ENCODE results near the gene FBXW4.
"Not testable (repeated sequence)": the region's sequence is repeated elsewhere in the genome, so short reads cannot be mapped to it uniquely, and the experiment has no call there.

FBXW4 gene

GRCh38 chr10:101653536-101653935, 41.4 kb downstream of the FBXW4 start:
- DNase-seq (ENCODE audit: low spot score) = no peak

- DNase-seq (ENCODE audit: low spot score) = no peak
Measured at GRCh38 chr10:101651336-101651735, 43.6 kb downstream of the FBXW4 start.

DNA sequence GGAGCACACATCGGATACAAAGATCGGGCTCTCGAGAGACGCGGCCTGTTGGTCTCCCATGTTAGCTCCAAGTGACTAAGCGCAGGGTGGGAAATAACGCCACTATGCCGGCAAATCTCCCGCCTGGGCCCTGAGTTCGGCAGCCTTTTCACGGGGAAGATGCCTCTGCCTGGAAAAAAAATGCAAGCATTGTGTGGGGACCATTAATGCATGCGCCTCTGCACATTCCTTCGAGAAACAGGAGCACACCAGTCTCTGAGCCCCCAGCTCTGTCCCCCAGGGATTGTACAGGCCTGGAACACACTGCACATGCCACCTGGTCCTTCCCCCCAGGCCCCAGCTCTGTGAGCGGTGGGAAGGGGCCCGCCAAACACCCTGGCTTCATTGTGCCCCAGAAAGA, 44.1 kb downstream of the FBXW4 start:
- DNase-seq (ENCODE audit: low spot score) = no peak

DNA sequence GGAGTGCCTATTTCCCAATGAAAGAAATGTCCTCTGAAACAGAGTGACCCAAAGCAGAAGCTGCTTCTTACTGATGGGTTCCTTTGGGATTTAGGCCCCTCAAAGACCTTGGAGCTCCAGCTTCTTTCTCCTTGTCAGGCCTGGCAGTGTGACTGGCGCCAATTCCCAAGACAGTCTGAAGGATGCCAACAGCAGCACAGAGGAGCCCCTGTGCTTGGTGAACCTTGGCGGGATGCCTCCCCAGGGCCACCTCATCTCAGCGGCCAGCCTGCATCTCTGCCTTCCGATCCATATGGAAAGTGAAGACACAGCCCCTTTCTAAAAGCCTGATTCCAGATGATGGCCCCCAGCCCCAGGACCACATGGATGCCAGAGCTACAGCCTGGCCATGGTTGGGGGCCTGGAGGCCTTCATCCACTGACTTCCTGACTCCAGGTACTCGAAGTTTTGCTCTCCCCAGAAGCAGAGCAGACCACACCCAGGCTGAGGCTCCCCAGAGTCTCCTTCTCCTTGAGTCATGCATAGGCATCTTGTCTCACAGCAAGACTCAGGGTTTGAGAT, 45.4 kb downstream of the FBXW4 start:
- no peak for DNase-seq (ENCODE audit: low spot score)

DNA sequence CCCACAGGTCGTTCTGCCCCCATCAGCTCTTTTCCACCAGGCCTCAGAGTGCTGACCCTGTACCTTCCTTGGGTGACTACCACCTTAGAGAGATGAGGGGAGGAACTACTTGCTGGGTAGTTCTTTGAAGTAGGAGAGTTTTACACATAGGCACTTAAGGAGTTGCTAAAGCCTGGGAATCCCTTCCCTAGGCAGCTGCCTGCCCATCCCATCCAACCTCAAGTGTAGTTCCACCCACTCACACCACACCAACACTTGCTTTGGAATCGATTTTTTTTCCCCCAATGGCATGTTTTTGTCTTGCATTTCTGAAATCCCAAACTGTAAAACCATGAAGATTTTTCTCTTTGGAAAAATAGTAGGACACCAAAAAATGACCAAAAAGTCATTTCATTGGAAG, 47.7 kb downstream of the FBXW4 start:
- DNase-seq (ENCODE audit: low spot score) = no peak

- DNase-seq (ENCODE audit: low spot score) = no peak
Measured at GRCh38 chr10:101646364-101646763, 48.6 kb downstream of the FBXW4 start.

GRCh38 chr10:101645659-101646058, 49.3 kb downstream of the FBXW4 start:
- no peak for DNase-seq (ENCODE audit: low spot score)

GRCh38 chr10:101644002-101644401, 51.0 kb downstream of the FBXW4 start:
- DNase-seq (ENCODE audit: low spot score) = no peak

GRCh38 chr10:101643546-101643945, 51.4 kb downstream of the FBXW4 start:
- DNase-seq (ENCODE audit: low spot score) = no peak

DNA sequence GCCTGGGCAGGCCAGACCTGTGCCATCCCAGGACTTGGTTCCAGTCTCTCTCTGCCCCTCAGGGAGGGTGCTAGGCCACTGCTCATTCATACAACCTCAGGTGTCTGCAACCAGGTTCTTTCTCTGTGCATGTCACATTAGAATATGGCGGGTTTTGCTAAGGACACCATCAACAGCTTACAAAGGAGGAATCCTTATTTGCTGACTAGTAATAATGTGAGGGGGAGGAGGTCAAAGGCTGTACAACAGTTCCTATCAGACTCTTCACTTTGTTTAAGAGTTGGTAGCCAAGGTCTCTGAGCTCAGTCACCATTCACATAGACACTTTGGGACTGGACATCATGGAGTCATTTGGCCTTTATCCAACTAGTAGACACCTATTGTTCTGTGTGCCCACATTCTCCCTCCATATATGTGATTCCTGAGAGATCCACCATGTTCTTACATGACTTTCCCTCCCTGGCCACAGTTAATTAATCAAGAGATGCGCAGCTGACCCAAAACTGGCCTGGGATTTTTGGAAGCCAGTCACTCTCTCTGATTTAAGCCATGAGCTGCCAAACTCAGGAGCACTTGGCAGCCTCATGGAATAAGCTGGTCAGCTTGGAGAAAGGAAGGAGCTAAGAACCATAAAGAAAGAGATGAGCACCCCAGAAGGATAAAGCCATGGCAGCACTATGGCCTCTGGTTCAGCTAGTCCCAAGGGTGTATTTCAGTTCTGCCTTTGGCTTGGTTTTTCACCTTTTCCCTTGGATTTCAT, 55.6 kb downstream of the FBXW4 start:
- DNase-seq (ENCODE audit: low spot score) = no peak

DNA sequence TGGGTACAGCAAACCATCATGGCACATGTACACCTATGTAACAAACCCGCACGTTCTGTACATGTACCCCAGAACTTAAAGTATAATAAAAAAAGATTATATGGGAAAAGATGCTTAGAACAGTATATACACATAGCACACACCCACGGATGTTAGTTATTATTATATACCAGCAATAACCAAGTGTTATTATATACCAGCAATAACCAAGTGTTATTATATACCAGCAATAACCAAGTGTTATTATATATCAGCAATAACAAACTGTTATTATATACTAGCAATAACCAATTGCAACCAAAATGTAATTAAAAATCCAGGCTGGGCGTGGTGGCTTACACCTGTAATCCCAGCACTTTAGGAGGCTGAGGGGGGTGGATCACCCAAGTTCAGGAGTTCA, 61.5 kb downstream of the FBXW4 start:
- DNase-seq (ENCODE audit: low spot score) = not testable (repeated sequence)

DNA sequence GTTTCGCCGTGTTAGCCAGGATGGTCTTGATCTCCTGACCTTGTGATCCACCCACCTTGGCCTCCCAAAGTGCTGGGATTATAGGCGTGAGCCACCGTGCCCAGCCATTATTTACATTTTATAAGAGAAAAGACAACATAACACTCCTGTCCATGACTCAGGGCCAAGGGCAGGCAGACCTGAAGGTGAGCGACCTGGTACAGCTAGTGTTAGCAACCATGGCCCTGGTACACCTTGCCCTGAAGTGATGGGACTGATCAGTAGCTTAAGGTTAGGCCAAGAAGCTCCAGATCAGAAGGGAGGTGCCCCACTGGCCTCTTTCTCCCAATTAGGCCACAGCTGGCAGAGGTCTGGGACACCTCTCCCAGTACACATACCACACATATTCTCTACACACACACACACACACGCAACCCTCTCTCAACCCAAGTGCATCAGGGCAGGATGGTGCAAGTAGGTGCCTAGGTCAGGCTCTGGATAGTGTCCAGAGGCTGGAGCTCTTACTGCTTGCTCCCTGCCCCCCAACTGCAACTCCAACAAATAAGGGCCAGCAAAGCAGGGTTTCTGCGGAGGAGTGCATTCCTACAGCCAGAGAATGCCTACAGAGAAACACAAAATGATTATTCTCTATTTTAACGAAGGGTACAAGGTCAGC, 63.0 kb downstream of the FBXW4 start:
- no peak for DNase-seq (ENCODE audit: low spot score)

GRCh38 chr10:101630633-101630920, 64.4 kb downstream of the FBXW4 start:
- no peak for DNase-seq (ENCODE audit: low spot score)

GRCh38 chr10:101629837-101630632, 64.9 kb downstream of the FBXW4 start:
- no peak for DNase-seq (ENCODE audit: low spot score)

DNA sequence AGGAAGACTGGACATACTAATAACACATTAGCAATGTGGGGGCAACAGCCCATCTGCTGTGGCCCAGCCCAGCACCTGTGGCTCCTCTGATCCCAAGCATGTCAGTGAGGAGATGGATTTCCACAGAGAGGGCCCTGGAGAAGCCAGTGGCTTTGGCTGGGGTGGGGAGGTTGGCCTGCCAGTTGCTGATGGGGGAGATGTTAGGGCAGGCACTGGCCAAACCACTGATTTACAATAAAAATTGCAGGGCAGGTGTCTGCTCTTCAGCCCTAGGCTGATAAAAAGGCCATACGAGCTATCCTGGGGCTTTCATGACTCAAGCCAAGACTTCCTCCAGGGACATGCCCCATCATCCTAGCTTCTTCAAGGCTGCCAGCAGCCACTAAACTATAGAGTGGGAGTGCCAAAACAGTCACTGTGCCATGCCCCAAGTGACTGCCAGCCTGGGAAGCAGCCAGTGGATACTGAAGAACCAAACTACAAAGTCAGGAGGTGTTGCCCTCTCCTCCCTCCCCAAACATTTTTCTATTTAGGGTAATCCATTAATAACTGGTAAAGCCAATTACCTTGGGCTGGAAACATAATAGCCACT, 69.1 kb downstream of the FBXW4 start:
- no peak for DNase-seq (ENCODE audit: low spot score)

DNA sequence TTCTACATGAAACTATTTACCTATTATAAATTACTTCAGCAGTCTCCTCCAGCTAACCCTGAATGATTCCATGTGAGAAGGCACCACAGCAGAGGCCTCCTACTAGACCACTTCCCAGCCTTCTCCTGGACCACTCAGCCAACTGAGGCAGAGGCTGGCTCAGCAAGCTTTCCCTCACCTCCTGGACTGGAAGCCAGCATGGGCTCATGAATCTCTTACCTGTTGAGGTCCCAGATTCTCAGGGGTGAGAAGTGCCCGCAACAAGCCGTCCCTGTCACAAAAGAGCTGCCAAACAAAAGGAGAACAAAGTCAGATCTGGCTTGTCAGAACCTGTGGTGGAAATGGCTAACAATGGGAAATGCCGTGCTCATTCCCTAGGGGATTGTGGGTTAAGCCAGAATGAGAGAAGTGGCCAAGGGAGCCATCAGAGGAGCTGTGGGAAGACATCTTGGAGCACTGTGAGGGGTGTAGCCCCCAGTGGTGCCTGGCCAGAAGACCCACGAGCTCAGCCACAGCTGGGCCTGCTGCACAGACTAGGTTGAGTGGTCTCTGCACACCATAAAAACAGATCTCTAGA, 70.4 kb downstream of the FBXW4 start:
- DNase-seq (ENCODE audit: low spot score) = no peak

- no peak for DNase-seq (ENCODE audit: low spot score)
Measured at GRCh38 chr10:101623528-101623927, 71.4 kb downstream of the FBXW4 start.

DNA sequence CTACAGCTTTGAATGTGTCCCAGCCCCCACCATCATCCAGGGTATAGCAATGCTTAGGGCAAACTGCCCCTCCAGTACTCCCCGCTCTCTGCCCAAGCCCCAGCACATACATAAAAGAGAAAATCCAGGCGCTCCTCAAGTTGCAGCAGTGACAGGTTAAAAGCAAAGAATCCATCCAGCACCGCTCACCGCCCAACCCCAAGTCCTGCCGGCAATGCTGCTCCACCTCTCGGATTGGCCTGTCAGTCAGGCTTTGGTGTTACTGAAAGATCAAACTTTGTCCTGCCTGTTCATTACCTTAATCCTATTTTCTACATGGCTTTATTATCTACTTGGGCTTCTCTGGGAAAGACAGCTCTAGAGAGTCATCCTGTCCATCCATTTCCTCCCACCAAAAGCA, 75.0 kb downstream of the FBXW4 start:
- no peak for DNase-seq (ENCODE audit: low spot score)

- DNase-seq (ENCODE audit: low spot score) = no peak
Measured at GRCh38 chr10:101618871-101619270, 76.1 kb downstream of the FBXW4 start.

- no peak for DNase-seq (ENCODE audit: low spot score)
Measured at GRCh38 chr10:101617824-101618568, 77.0 kb downstream of the FBXW4 start.

- no peak for DNase-seq (ENCODE audit: low spot score)
Measured at GRCh38 chr10:101617102-101617823, 77.7 kb downstream of the FBXW4 start.
